PFSK-1 (cell line): ENCODE results near the gene PASK.

Experiments
- POLR2AphosphoS5 ChIP-seq: IDR thresholded peaks from 2 replicates; pipeline ENCODE4 v1.6.1; 2012; ENCODE audit warnings: low read depth, mild to moderate bottlenecking, control low read depth, low read length, moderate library complexity
- TAF1 ChIP-seq: IDR thresholded peaks from 2 replicates; pipeline ENCODE4 v1.6.1; 2012; ENCODE audit warnings: low read length, control low read depth, borderline replicate concordance; ENCODE audit not compliant: insufficient read depth

DNA sequence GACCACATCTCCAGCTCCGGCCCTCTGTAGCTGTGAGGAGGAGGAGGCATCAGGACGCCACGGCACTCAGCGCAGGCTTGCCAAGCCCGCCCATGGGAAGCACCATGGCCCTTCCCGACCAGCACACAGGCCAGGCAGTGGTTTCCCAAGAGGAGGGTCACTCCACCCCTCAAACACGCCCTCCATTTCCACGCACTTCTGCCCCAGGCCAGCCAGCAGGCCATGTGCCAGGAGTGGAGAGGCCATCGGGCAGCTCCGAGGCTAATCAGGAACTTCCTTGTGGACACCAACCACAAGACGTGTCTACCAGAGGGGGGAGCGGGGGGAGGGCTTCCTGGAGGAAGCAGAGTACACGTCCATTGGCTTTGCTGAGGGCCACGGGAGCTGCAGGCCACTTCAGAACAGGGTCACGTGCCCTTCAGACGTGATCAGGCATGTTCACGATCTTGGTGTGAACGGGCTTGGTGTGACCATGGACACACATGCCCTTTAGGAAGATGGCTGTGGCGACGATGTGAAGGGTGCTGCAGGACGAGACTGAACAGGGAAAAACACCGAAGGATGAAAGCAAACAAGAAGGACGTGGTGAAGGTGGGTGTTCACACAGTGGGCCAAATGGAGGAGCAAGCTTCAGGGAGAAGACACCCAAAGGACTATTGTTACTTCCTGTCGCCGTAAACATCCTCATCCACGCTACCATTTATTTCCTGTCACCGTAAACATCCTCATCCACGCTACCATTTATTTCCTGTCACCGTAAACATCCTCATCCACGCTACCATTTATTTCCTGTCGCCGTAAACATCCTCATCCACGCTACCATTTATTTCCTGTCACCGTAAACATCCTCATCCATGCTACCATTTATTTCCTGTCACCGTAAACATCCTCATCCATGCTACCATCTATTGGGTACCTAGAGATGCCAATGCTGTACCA lies 40.7 kb downstream of the PASK start:
- no peak for TF ChIP-seq POLR2AphosphoS5
- no peak for TF ChIP-seq TAF1
